H7 (cell line): ENCODE results near the gene MACF1. TPM values are rescaled to one million over a fixed set of nuclear protein-coding genes. Genes with fewer than 3 reads are reported as not detected.

Experiments used
- total RNA-seq: library from RNA; depleted of rRNA; stranded (reverse); fragments of >200 nt; shearing (Covaris generic); gene quantifications from 2 replicates; pipeline ENCODE4 v1.2.3, GENCODE V29; 2014; rRNA removed

Gene MACF1
- total RNA-seq, 1 experiment from 2014 or later: 102 TPM

Other genes starting within 250 kb of the MACF1 start
- gene AKIRIN1, start 213.4 kb upstream of the MACF1 start, total RNA-seq: 268 and 318 TPM in 2 replicates
- 677 and 731 TPM in 2 replicates for gene NDUFS5, start 178.3 kb upstream of the MACF1 start, total RNA-seq